HG03575 (cell line): ENCODE data around the gene UBE4B.
"Not testable (repeated sequence)": the region's sequence is repeated elsewhere in the genome, so short reads cannot be mapped to it uniquely, and the experiment has no call there.

Source experiments
- ATAC-seq: cut with Tn5 transposase; IDR thresholded peaks from one replicate; pipeline ENCODE4 v1.9.1; 2021; ENCODE audit not compliant: unreplicated experiment, insufficient number of reproducible peaks, low FRiP score; ENCODE audit errors: extremely low read depth

Gene UBE4B

GRCh38 chr1:10028956-10029500 is 3.7 kb upstream of the UBE4B start:
- not testable (repeated sequence) for ATAC-seq

- ATAC-seq, result no peak
Observed at GRCh38 chr1:10031461-10031860, 1.3 kb upstream of the UBE4B start.

- ATAC-seq, result no peak
Observed at GRCh38 chr1:10033359-10033845, 644 bp downstream of the UBE4B start.

GRCh38 chr1:10042746-10043145 is 10.0 kb downstream of the UBE4B start:
- ATAC-seq, result no peak

DNA sequence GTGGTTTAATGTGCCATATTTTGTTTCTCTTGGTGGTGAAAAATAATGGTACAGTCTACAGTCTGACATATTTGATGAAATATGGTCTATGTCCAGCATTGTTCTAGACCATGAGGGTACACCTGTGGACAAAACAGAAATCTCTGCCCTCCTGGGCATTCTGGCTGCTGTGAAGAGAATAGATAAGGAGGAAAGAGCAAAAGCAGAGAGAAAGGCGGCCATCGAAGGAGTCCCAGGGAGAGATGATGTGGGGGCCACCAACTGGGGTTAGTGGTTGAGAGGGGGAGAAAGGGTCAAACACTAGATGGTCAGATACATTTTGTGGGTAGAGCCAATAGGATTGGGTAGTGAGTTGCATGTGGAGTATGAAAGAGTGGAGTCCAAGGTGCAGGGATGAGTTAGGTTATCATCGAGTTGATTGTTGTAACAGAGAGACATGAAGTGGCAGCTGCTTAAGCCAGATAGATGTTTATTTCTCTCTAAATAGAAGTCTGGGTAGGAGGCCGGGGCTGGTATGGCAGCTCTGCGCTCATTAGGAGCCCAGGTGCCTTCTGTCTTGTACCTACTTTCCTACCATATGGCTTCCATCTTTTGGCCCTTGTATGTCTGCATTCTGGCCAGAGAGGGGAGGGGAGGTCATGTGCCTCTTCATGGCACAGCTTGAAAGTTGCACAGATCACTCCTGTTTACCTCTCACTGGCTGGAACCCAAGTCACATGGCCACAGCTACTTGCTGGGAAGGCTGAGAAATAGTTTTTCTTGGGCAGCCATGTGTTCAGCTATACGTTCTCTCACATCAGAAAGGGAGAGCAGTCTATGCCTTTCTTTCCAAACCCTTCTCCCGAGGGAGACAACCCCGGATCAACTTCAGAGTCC is 13.0 kb downstream of the UBE4B start:
- no peak for ATAC-seq

DNA sequence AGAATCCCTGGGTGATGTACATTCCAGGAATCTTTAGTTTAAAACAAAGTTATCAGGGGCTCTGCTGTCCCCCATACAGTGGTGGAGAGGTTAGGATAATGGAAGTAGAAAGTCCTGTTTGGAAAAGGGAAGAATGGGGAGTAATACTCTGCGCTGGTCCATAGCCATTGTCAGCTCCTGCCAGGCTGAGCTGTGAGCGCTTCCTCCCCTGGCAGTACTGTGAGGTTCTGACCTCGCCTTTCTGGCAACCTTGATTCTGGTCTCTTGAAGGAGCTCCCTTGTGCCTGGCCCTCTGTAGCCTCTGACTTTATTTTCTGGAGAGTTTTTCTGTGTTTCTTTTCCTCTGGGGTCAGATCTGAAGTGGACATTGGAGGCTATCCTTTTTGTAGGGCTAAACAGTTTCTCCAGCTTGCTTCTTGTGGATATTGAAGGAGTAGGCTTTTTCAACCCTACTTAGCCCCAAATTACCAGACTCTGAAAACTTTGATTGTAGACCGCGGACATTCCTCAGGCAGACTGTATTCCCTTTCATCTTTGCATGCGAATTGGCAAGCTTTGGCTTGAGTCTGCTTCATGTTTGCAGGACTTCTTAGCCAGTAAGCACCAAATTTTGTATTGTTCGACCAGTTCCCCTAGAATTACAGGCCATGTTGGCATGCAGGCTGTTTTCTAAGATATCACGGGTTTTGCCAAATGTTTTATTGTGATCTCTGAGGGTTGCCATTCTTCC is 13.8 kb downstream of the UBE4B start:
- no peak for ATAC-seq

- ATAC-seq, result no peak
Observed at GRCh38 chr1:10048601-10049000, 15.8 kb downstream of the UBE4B start.

DNA sequence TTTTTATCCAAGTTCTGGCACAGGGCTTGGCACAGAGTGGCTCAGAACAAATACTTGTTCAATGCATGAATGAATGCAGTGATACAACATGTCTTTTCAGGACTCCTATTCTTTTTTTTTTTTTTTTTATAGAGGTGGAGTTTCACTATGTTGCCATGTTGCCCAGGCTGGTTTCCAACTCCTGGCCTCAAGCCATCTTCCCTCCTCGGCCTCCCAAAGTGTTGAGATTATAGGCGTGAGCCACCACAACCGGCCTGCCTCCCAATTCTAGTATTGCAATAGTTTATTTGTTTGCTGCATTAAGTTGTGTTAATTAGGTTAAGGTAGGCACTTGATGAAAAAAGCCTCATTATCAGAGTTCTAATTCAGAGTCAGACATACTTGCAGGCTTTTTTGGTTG is 17.9 kb downstream of the UBE4B start:
- ATAC-seq, result no peak

GRCh38 chr1:10051656-10052055 is 18.9 kb downstream of the UBE4B start:
- no peak for ATAC-seq

DNA sequence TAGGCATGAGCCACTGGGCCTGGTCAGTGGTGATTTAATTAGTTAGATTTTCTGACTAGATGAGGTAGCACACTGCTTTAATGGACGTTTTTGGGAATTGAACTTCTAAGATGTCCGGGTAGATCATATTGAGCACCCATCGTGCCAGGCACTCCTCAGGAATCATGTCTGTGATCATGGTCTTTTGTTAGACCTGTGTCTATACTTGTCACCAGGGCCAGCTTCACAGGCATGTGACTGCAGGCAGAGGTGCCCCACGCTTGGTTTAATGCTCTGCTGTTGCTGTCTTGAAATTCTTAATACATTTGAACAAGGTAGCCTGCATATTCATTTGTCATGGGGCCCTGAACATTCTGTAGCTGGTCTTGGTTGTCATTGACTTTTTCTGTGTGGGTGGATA is 19.6 kb downstream of the UBE4B start:
- ATAC-seq, result no peak

- ATAC-seq, result no peak
Observed at GRCh38 chr1:10054465-10054864, 21.7 kb downstream of the UBE4B start.

- no peak for ATAC-seq
Observed at GRCh38 chr1:10056599-10056987, 23.8 kb downstream of the UBE4B start.

DNA sequence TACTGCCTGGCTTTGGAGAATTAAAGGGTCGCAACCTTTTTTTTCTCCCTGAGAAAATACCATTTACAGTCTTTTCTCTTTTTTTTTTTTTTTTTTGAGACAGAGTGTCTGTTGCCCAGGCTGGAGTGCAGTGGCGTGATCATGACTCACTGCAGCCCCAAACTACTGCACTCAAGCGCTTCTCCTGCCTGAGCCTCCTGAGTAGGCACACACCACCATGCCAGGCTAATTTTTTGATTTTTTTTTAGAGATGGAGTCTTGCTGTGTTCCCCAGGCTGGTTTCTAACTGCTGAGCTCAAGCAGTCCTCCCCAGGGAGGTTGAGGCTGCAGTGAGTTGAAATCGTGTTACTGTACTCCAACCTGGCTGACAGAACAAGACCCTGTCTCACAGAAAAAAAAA is 24.6 kb downstream of the UBE4B start:
- ATAC-seq, result no peak

- ATAC-seq, result no peak
Observed at GRCh38 chr1:10057796-10058195, 25.0 kb downstream of the UBE4B start.

DNA sequence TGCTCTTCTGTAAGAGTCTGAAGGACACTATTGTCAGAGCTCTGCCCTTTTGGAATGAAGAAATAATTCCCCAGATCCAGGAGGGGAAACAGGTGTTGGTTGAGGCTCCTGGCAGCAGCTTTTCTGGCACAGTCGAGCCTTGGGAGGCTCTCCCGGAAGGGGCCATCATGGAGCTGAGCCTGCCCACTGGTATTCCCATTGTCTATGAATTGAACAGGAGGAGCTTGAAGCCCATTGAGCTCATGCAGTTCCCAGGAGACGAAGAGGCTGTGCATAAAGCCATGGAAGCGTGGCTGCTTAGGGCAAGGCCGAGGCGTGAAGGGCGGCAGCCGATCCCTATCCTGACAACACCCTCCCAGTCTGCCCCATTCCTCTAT is 26.6 kb downstream of the UBE4B start:
- no peak for ATAC-seq

GRCh38 chr1:10060311-10061100 is 27.7 kb downstream of the UBE4B start:
- ATAC-seq, result no peak

DNA sequence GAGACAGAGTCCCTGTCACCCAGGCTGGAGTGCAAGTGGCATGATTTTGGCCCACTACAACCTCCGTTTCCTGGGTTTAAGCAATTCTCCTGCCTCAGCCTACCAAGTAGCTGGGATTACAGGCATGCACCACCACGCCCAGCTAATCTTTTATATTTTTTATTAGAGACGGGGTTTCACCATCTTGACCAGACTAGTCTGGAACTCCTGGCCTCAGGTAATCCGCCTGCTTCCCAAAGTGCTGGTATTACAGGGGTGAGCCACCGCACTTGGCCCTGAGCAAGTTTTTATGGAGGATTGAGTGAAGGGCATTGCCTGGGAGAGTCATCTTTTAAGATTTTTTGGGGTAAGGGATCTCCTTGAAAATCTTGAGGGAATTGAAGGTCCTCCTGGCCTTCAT is 28.5 kb downstream of the UBE4B start:
- ATAC-seq, result no peak

DNA sequence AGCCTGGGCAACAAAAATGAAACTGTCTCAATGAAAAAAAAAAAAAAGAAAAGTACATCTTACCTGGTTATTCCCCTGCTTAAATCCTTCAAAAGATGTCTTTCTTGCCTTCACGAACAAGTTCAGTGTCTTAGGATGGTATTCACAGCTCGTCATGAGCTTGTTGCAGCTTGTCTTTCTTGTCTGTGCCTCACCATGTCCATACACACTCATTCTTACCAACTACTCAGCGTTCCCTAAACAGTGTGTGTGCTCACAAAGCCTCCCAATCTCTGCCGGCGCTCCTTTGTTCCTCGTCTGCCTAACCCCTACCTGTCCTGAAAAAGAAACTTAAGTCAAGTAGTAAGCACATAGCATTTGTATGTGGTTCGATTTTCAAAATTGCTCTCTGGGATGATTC is 31.1 kb downstream of the UBE4B start:
- ATAC-seq, result no peak
